NCI-H146 treated with DMSO at 0.1 percent for 48 hours (cell line): ENCODE data around the gene SF1.

Experiments used
- DNase-seq: peaks from one replicate; lab custom pipeline; 2025; ENCODE audit not compliant: unreplicated experiment; lab: John Stamatoyannopoulos, UW

The SF1 gene

GRCh38 chr11:64801561-64802369 lies 23.4 kb upstream of the SF1 start:
- no peak for DNase-seq

GRCh38 chr11:64801158-64801464 lies 22.8 kb upstream of the SF1 start:
- no peak for DNase-seq

GRCh38 chr11:64800303-64801157 lies 22.2 kb upstream of the SF1 start:
- no peak for DNase-seq

- DNase-seq = no peak
Measured at GRCh38 chr11:64799623-64800302, 21.4 kb upstream of the SF1 start.

- DNase-seq = no peak
Measured at GRCh38 chr11:64799256-64799622, 20.9 kb upstream of the SF1 start.

GRCh38 chr11:64796757-64797541 lies 18.6 kb upstream of the SF1 start:
- no peak for DNase-seq

- no peak for DNase-seq
Measured at GRCh38 chr11:64796047-64796756, 17.9 kb upstream of the SF1 start.

- DNase-seq = no peak
Measured at GRCh38 chr11:64794526-64794925, 16.2 kb upstream of the SF1 start.

GRCh38 chr11:64793271-64794160 lies 15.2 kb upstream of the SF1 start:
- DNase-seq = no peak

- DNase-seq = no peak
Measured at GRCh38 chr11:64792482-64792881, 14.1 kb upstream of the SF1 start.

- no peak for DNase-seq
Measured at GRCh38 chr11:64791781-64792291, 13.5 kb upstream of the SF1 start.

- no peak for DNase-seq
Measured at GRCh38 chr11:64790205-64791095, 12.1 kb upstream of the SF1 start.

- no peak for DNase-seq
Measured at GRCh38 chr11:64789331-64790204, 11.2 kb upstream of the SF1 start.

GRCh38 chr11:64788321-64789215 lies 10.2 kb upstream of the SF1 start:
- no peak for DNase-seq

GRCh38 chr11:64787526-64788320 lies 9.4 kb upstream of the SF1 start:
- no peak for DNase-seq
